ENCODE data around the gene FCHSD2. TPM values are rescaled to one million over a fixed set of nuclear protein-coding genes. Genes with fewer than 3 reads are reported as not detected.

Gene FCHSD2
- total RNA-seq, 2 donors from 2014 or later: 14.0 to 17.6 TPM

DNA sequence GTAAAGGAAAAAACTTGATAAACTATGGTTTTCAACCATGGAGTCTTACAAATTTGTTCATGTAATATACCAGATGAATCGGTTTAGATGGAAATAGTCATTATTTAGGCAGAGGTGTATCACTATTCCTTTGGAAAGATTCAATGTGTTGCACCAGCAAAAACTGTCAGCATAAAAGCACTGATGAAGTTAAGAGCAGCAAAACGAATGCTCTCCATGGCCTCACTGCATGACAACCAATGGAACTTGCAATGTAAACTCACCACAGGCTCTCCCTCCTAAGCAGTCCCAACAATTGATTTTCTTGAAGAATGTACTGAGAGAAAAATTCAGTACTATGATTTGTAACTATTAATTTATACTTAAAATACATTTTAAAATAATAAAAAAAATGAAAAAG lies 139.9 kb downstream of the FCHSD2 start:
- no peak overlapping the region for H3K4me3 ChIP-seq (ENCODE audit: low read length)
- Mint-ChIP-seq H3K9me3 (peaks cover 2% of the 10 kb centered on the region), H3K4me1 (peaks cover 3% of the 10 kb centered on the region), H3K27me3 (ENCODE audit: insufficient read depth) (no peaks in the 10 kb centered on the region), H3K4me3 (no peak overlapping the region), H3K27ac (no peak overlapping the region), H3K36me3 (ENCODE audit: low read depth) (peaks cover 6% of the 10 kb centered on the region)
- no peaks in the 10 kb centered on the region for H3K9me3 ChIP-seq (ENCODE audit: control insufficient read depth, low read length)
- no peak overlapping the region for H3K27ac ChIP-seq (ENCODE audit: low read depth, low read length)
- 57 to 79% methylated on average over 2 of the region's 2 CpGs for WGBS, 2 experiments (ENCODE audit: insufficient coverage in 1 of 2, insufficient read length in 1 of 2)
- TF ChIP-seq, protein P1, sequence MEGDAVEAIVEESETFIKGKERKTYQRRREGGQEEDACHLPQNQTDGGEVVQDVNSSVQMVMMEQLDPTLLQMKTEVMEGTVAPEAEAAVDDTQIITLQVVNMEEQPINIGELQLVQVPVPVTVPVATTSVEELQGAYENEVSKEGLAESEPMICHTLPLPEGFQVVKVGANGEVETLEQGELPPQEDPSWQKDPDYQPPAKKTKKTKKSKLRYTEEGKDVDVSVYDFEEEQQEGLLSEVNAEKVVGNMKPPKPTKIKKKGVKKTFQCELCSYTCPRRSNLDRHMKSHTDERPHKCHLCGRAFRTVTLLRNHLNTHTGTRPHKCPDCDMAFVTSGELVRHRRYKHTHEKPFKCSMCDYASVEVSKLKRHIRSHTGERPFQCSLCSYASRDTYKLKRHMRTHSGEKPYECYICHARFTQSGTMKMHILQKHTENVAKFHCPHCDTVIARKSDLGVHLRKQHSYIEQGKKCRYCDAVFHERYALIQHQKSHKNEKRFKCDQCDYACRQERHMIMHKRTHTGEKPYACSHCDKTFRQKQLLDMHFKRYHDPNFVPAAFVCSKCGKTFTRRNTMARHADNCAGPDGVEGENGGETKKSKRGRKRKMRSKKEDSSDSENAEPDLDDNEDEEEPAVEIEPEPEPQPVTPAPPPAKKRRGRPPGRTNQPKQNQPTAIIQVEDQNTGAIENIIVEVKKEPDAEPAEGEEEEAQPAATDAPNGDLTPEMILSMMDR (conservative IDR thresholded peaks at IDR 0.05): no peak
- H3K27me3 ChIP-seq (ENCODE audit: control insufficient read depth, insufficient read depth, low read length, poor library complexity, severe bottlenecking): no peaks in the 10 kb centered on the region
- H3K4me1 ChIP-seq (ENCODE audit: control insufficient read depth, insufficient read depth, low read length): no peaks in the 10 kb centered on the region
- H3K9ac ChIP-seq (ENCODE audit: extremely low read depth, low read length, poor library complexity, severe bottlenecking): no peak overlapping the region
- no peaks in the 10 kb centered on the region for H3K36me3 ChIP-seq (ENCODE audit: control insufficient read depth, insufficient read depth, low read length)
- no peak for DNase-seq

DNA sequence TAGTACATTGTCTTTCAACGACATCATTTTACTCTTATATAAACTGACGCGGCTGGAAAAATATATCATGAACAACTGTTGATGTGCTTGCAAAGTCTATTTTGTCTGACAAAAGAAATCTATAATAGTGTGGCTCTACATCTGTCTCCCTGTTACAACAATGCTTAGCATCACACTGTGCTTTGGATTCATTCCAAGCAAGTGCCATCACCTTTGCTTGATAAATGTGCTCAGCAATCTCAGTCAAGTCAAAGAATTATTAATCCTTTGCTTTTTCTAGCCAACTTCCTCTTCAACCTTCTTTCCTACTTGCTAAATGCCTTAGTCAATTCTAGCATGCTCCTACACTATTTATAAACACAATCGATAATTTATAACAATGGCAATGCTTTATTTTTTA lies 140.5 kb downstream of the FCHSD2 start:
- no peak overlapping the region for H3K27ac ChIP-seq (ENCODE audit: low read depth, low read length)
- WGBS, 2 experiments (ENCODE audit: insufficient coverage in 1 of 2, insufficient read length in 1 of 2): 95 to 96% methylated on average over 3 of the region's 4 CpGs
- H3K27ac Mint-ChIP-seq: no peak overlapping the region
- H3K4me1 ChIP-seq (ENCODE audit: control insufficient read depth, insufficient read depth, low read length): no peaks in the 10 kb centered on the region
- H3K4me1 Mint-ChIP-seq: peaks cover 3% of the 10 kb centered on the region
- no peaks in the 10 kb centered on the region for H3K9me3 ChIP-seq (ENCODE audit: control insufficient read depth, low read length)
- H3K9ac ChIP-seq (ENCODE audit: extremely low read depth, low read length, poor library complexity, severe bottlenecking): no peak overlapping the region
- H3K27me3 ChIP-seq (ENCODE audit: control insufficient read depth, insufficient read depth, low read length, poor library complexity, severe bottlenecking): no peaks in the 10 kb centered on the region
- no peak for DNase-seq
- H3K27me3 Mint-ChIP-seq (ENCODE audit: insufficient read depth): no peaks in the 10 kb centered on the region
- H3K36me3 ChIP-seq (ENCODE audit: control insufficient read depth, insufficient read depth, low read length): no peaks in the 10 kb centered on the region
- H3K4me3 Mint-ChIP-seq: no peak overlapping the region
- H3K4me3 ChIP-seq (ENCODE audit: low read length): no peak overlapping the region
- H3K36me3 Mint-ChIP-seq (ENCODE audit: low read depth): peaks cover 6% of the 10 kb centered on the region
- TF ChIP-seq, protein P1 (conservative IDR thresholded peaks at IDR 0.05): no peak
- H3K9me3 Mint-ChIP-seq: peaks cover 2% of the 10 kb centered on the region

DNA sequence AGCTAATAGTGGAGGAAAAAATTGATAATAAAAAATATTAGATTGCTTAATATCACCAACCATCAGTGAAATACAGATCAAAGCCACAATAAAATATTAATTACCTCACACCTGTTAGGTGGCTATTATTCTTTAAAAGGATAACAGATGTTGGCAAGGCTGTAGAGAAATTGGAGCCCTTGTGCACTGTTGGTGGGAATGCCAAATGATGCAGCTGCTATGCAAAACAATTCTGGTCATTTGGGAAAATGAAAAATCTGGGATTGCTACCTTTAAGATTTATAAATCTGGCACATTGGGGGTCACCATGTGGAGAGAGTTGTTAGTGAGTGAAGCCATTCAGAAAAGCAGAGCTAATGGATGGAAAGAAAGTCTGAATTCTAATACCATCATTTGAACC lies 143.4 kb downstream of the FCHSD2 start:
- DNase-seq: no peak
- TF ChIP-seq, protein P1 (conservative IDR thresholded peaks at IDR 0.05): no peak
- no peak overlapping the region for H3K4me3 ChIP-seq (ENCODE audit: low read length)
- no peaks in the 10 kb centered on the region for H3K9me3 ChIP-seq (ENCODE audit: control insufficient read depth, low read length)
- H3K27me3 Mint-ChIP-seq (ENCODE audit: insufficient read depth): no peaks in the 10 kb centered on the region
- no peaks in the 10 kb centered on the region for H3K36me3 ChIP-seq (ENCODE audit: control insufficient read depth, insufficient read depth, low read length)
- no peak overlapping the region for H3K9ac ChIP-seq (ENCODE audit: extremely low read depth, low read length, poor library complexity, severe bottlenecking)
- H3K27me3 ChIP-seq (ENCODE audit: control insufficient read depth, insufficient read depth, low read length, poor library complexity, severe bottlenecking): no peaks in the 10 kb centered on the region
- H3K4me3 Mint-ChIP-seq: no peak overlapping the region
- peaks cover 3% of the 10 kb centered on the region for H3K4me1 Mint-ChIP-seq
- no peak overlapping the region for H3K27ac ChIP-seq (ENCODE audit: low read depth, low read length)
- H3K4me1 ChIP-seq (ENCODE audit: control insufficient read depth, insufficient read depth, low read length): no peaks in the 10 kb centered on the region
- H3K27ac Mint-ChIP-seq: no peak overlapping the region
- H3K36me3 Mint-ChIP-seq (ENCODE audit: low read depth): peaks cover 6% of the 10 kb centered on the region
- H3K9me3 Mint-ChIP-seq: no peaks in the 10 kb centered on the region
